NCI-H748 treated with DMSO at 0.1 percent for 48 hours (cell line): Measurements from ENCODE around the gene KCNV2.

Source experiments
- DNase-seq: peaks from one replicate; lab custom pipeline; 2025; lab: John Stamatoyannopoulos, UW

Gene KCNV2

GRCh38 chr9:2720179-2720654 is 2.9 kb downstream of the KCNV2 start:
- DNase-seq = no peak

GRCh38 chr9:2722715-2723114 is 5.4 kb downstream of the KCNV2 start:
- no peak for DNase-seq

GRCh38 chr9:2723376-2724065 is 6.2 kb downstream of the KCNV2 start:
- DNase-seq = no peak

GRCh38 chr9:2725126-2725525 is 7.8 kb downstream of the KCNV2 start:
- no peak for DNase-seq

GRCh38 chr9:2725898-2726649 is 8.8 kb downstream of the KCNV2 start:
- no peak for DNase-seq

- DNase-seq = no peak
Observed at GRCh38 chr9:2726650-2727340, 9.5 kb downstream of the KCNV2 start.

- DNase-seq = no peak
Observed at GRCh38 chr9:2727374-2727773, 10.1 kb downstream of the KCNV2 start.

- DNase-seq = peak; percentile 84
Observed at GRCh38 chr9:2727966-2728613, 10.8 kb downstream of the KCNV2 start.

- no peak for DNase-seq
Observed at GRCh38 chr9:2729003-2729402, 11.7 kb downstream of the KCNV2 start.

GRCh38 chr9:2729721-2730120 is 12.4 kb downstream of the KCNV2 start:
- no peak for DNase-seq

GRCh38 chr9:2730971-2731370 is 13.7 kb downstream of the KCNV2 start:
- no peak for DNase-seq

GRCh38 chr9:2732492-2732891 is 15.2 kb downstream of the KCNV2 start:
- no peak for DNase-seq

- DNase-seq = no peak
Observed at GRCh38 chr9:2740616-2741015, 23.3 kb downstream of the KCNV2 start.

GRCh38 chr9:2741441-2742158 is 24.3 kb downstream of the KCNV2 start:
- no peak for DNase-seq

GRCh38 chr9:2742214-2742613 is 24.9 kb downstream of the KCNV2 start:
- no peak for DNase-seq

- no peak for DNase-seq
Observed at GRCh38 chr9:2743937-2744529, 26.7 kb downstream of the KCNV2 start.

- no peak for DNase-seq
Observed at GRCh38 chr9:2745560-2746380, 28.5 kb downstream of the KCNV2 start.

GRCh38 chr9:2749485-2749884 is 32.2 kb downstream of the KCNV2 start:
- DNase-seq = no peak

GRCh38 chr9:2755285-2755684 is 38.0 kb downstream of the KCNV2 start:
- peak; percentile 82 for DNase-seq

GRCh38 chr9:2758162-2758897 is 41.0 kb downstream of the KCNV2 start:
- DNase-seq = no peak
